GM18505 (cell line): Measurements from ENCODE around the gene ITGB1BP1.

Experiments used
- ATAC-seq: cut with Tn5 transposase; IDR thresholded peaks from one replicate; pipeline ENCODE4 v1.9.1; 2021; ENCODE audit not compliant: unreplicated experiment
- POLR2A ChIP-seq: IDR thresholded peaks from 4 replicates; pipeline ENCODE4 v1.6.1; 2011; ENCODE audit warnings: borderline replicate concordance; ENCODE audit not compliant: insufficient read depth, insufficient read length; ENCODE audit errors: extremely low read depth

The ITGB1BP1 gene

GRCh38 chr2:9443526-9443925 lies 20.2 kb upstream of the ITGB1BP1 start:
- TF ChIP-seq POLR2A = no peak
- no peak for ATAC-seq

GRCh38 chr2:9441556-9441955 lies 18.2 kb upstream of the ITGB1BP1 start:
- TF ChIP-seq POLR2A = no peak
- ATAC-seq = no peak

- TF ChIP-seq POLR2A = no peak
- no peak for ATAC-seq
Observed at GRCh38 chr2:9440058-9440727, 16.9 kb upstream of the ITGB1BP1 start.

GRCh38 chr2:9439536-9439935 lies 16.2 kb upstream of the ITGB1BP1 start:
- no peak for ATAC-seq
- no peak for TF ChIP-seq POLR2A

GRCh38 chr2:9434489-9434888 lies 11.2 kb upstream of the ITGB1BP1 start:
- no peak for TF ChIP-seq POLR2A
- ATAC-seq = no peak

GRCh38 chr2:9430316-9431293 lies 7.3 kb upstream of the ITGB1BP1 start:
- no peak for ATAC-seq
- no peak for TF ChIP-seq POLR2A

- TF ChIP-seq POLR2A = no peak
- ATAC-seq = no peak
Observed at GRCh38 chr2:9428965-9429577, 5.7 kb upstream of the ITGB1BP1 start.

GRCh38 chr2:9424447-9425164 lies 1.3 kb upstream of the ITGB1BP1 start:
- ATAC-seq = no peak

GRCh38 chr2:9423922-9424272 lies 569 bp upstream of the ITGB1BP1 start:
- peak; percentile 1 for ATAC-seq

More at GRCh38 chr2:9424447-9425164, 1.3 kb upstream of the ITGB1BP1 start:
- TF ChIP-seq POLR2A = no peak

GRCh38 chr2:9422321-9423099 lies 818 bp downstream of the ITGB1BP1 start:
- TF ChIP-seq POLR2A = no peak
- ATAC-seq = peak; percentile 26

More at GRCh38 chr2:9423922-9424272, 569 bp upstream of the ITGB1BP1 start:
- TF ChIP-seq POLR2A = no peak

GRCh38 chr2:9420495-9420894 lies 2.8 kb downstream of the ITGB1BP1 start:
- ATAC-seq = no peak
- no peak for TF ChIP-seq POLR2A

GRCh38 chr2:9419541-9419940 lies 3.8 kb downstream of the ITGB1BP1 start:
- ATAC-seq = no peak
- no peak for TF ChIP-seq POLR2A
